HepG2 (cell line): Measurements from ENCODE around the gene MGAT1. TPM values are rescaled to one million over a fixed set of nuclear protein-coding genes. Genes with fewer than 3 reads are reported as not detected.

ENCODE experiments used
- ARHGAP35 ChIP-seq: sonication (generic); formaldehyde crosslinking; IDR thresholded peaks from 2 replicates; pipeline ENCODE4 v1.9.0; 2022; ENCODE audit warnings: mild to moderate bottlenecking, inconsistent platforms, moderate library complexity, missing genetic modification reagents, borderline replicate concordance
- ARNT2 ChIP-seq: sonication (generic); formaldehyde crosslinking; IDR thresholded peaks from 2 replicates; pipeline ENCODE4 v1.8.0; 2022; ENCODE audit warnings: mild to moderate bottlenecking, low read depth, missing genetic modification reagents, moderate library complexity
- BHLHE40 ChIP-seq: IDR thresholded peaks from 2 replicates; pipeline ENCODE4 v1.6.1; 2011; ENCODE audit warnings: low read length, improper control_type of control experiment
- CBFB ChIP-seq: sonication (generic); formaldehyde crosslinking; IDR thresholded peaks from 2 replicates; pipeline ENCODE4 v1.4.0; 2020; ENCODE audit warnings: missing genetic modification reagents
- CERS6 ChIP-seq: sonication (generic); formaldehyde crosslinking; IDR thresholded peaks from 2 replicates; pipeline ENCODE4 v1.5.0; 2020; ENCODE audit warnings: missing genetic modification reagents
- GTF2F1 ChIP-seq: fragments of 150-350 bp; IDR thresholded peaks from 2 replicates; pipeline ENCODE4 v1.6.1; 2014; ENCODE audit warnings: low read length
- JDP2 ChIP-seq: sonication (generic); formaldehyde crosslinking; IDR thresholded peaks from 2 replicates; pipeline ENCODE4 v1.8.1; 2022; ENCODE audit warnings: missing genetic modification reagents, borderline replicate concordance
- KLF11 ChIP-seq: IDR thresholded peaks from 2 replicates; pipeline ENCODE4 v1.6.1; 2016; ENCODE audit warnings: missing compliant biosample characterization
- KLF16 ChIP-seq, 2 experiments: sonication (generic) in 1 of 2; formaldehyde crosslinking in 1 of 2; IDR thresholded peaks; 2 replicates each; pipeline versions ENCODE4 v1.6.1 to v1.8.0; 2016 to 2023; ENCODE audit warnings: missing genetic modification reagents in 2 of 2, missing compliant biosample characterization in 1 of 2
- MLX ChIP-seq: IDR thresholded peaks from 2 replicates; pipeline ENCODE4 v1.6.1; 2016
- MXI1 ChIP-seq: IDR thresholded peaks from 3 replicates; pipeline ENCODE4 v1.6.1; 2012; ENCODE audit warnings: low read depth, low read length, inconsistent platforms, borderline replicate concordance
- MYC ChIP-seq: sonication (generic); formaldehyde crosslinking; IDR thresholded peaks from 2 replicates; pipeline ENCODE4 v1.9.0; 2021; ENCODE audit warnings: missing genetic modification reagents, borderline replicate concordance
- NRL ChIP-seq: sonication (generic); formaldehyde crosslinking; IDR thresholded peaks from 2 replicates; pipeline ENCODE4 v1.5.0; 2020; ENCODE audit warnings: missing genetic modification reagents, mild to moderate bottlenecking, moderate library complexity, borderline replicate concordance
- PAX8 ChIP-seq: sonication (generic); formaldehyde crosslinking; IDR thresholded peaks from 2 replicates; pipeline ENCODE4 v1.8.0; 2022; ENCODE audit warnings: mild to moderate bottlenecking, missing genetic modification reagents, borderline replicate concordance
- RXRA ChIP-seq: sonication (generic); formaldehyde crosslinking; IDR thresholded peaks from 2 replicates; pipeline ENCODE4 v1.5.1; 2020; ENCODE audit warnings: missing genetic modification reagents
- SNAPC2 ChIP-seq: sonication (generic); formaldehyde crosslinking; IDR thresholded peaks from 2 replicates; pipeline ENCODE4 v1.8.1; 2022; ENCODE audit warnings: mild to moderate bottlenecking, missing genetic modification reagents
- SRSF4 ChIP-seq: fragments of 200-400 bp; formaldehyde crosslinking; IDR thresholded peaks from one replicate; pipeline ENCODE4 v1.6.1; 2018; ENCODE audit warnings: mild to moderate bottlenecking, low read depth, low read length, moderate library complexity; ENCODE audit not compliant: poor library complexity, severe bottlenecking
- STAT5B ChIP-seq: sonication (generic); formaldehyde crosslinking; IDR thresholded peaks from 2 replicates; pipeline ENCODE4 v1.4.0; 2020; ENCODE audit warnings: missing genetic modification reagents
- SUZ12 ChIP-seq: fragments of 150-350 bp; IDR thresholded peaks from 2 replicates; pipeline ENCODE4 v1.6.1; 2014; ENCODE audit warnings: low read depth, low read length
- TBP ChIP-seq: sonication (generic); formaldehyde crosslinking; IDR thresholded peaks from 2 replicates; pipeline ENCODE4 v1.5.0; 2020; ENCODE audit warnings: missing genetic modification reagents
- THAP9 ChIP-seq: sonication (generic); formaldehyde crosslinking; IDR thresholded peaks from 2 replicates; pipeline ENCODE4; 2020; ENCODE audit warnings: missing genetic modification reagents, mild to moderate bottlenecking, borderline replicate concordance
- ZFP36L2 ChIP-seq: sonication (generic); formaldehyde crosslinking; IDR thresholded peaks from 2 replicates; pipeline ENCODE4 v1.4.0; 2020; ENCODE audit warnings: missing genetic modification reagents
- ZNF331 ChIP-seq: sonication (generic); formaldehyde crosslinking; IDR thresholded peaks from 2 replicates; pipeline ENCODE4 v1.4.0; 2020; ENCODE audit warnings: missing genetic modification reagents
- ZNF430 ChIP-seq: sonication (generic); formaldehyde crosslinking; IDR thresholded peaks from 2 replicates; pipeline ENCODE4 v1.9.0; 2021; ENCODE audit warnings: mild to moderate bottlenecking, missing genetic modification reagents
- polyA plus RNA-seq, 8 experiments: library from polyadenylated mRNA; depleted of rRNA in 3 of 8; stranded (reverse) in 7 of 8; unstranded in 1 of 8; fragments of >200 nt; fragmentation: Illumina TruSeq in 4 of 8; extraction: Trizol in 4 of 8; gene quantifications; 2 replicates each; pipeline versions ENCODE4 v1.2.1 to v1.2.3, GENCODE V29; 2011 to 2016; ENCODE audit warnings: low read depth in 4 of 8, missing spikeins in 1 of 8, mixed read lengths in 1 of 8; ENCODE audit not compliant: insufficient read depth in 1 of 8
- total RNA-seq, 5 experiments: library from RNA; depleted of rRNA; stranded (reverse); fragments of >200 nt; fragmentation: Illumina TruSeq; extraction: Trizol; gene quantifications; 2 replicates each; pipeline ENCODE4 v1.2.3, GENCODE V29; 2016; ENCODE audit warnings: low read depth in 1 of 5
- TF ChIP-seq, protein P1 (sequence below): IDR thresholded peaks from 2 replicates; pipeline ENCODE4 v1.6.1; 2012; ENCODE audit warnings: low read depth, low read length, improper control_type of control experiment

Gene MGAT1
- total and polyA plus RNA-seq, 2 of the 13 experiments (the other 11 are each of a cell fraction or from before 2014, with no cell fraction given), result 50.1 to 55.3 TPM

DNA sequence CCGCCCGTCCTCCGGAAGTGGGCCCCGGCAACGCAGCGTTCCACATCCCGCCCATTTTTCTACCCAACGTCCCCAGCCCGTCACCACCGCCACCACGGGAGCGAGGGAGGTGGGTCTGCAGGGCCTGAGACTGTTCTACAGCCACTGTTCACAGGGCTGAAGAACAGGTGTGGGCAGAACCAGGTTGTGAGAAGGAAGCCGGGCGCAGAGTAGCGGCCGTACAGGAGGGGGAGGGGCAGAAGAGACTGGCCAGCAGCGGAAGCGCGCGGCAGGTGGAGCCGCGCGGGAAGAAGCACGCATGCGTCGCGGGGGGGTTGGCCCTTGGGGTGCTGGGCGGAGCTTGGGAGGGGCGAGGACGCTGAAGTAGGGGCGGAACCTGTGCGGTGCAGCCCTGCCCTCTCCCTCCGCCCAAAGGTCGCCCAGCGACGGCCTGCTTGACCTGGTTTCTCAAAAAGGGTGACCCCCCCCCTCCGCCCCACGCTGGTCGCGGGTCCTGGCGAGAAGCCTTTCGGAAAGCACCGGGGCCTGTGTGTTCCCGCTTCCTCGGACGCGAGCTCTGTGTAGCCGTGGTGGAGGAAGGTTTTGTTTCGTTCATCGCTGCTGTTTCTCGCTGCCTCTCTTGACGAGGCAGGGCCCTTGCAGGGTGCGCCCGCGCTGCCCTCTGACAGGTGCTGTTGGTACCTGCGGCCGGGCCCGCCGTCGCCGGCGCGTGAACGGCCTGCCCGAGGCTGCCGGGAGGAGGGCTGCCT is 7.8 kb upstream of the MGAT1 start (continued):
- no peak; the same call in 1 of the 2 replicates for TF ChIP-seq ZFP36L2 (CRISPR knock-in tag)
- peak; percentile 58; the same call in 1 of the 3 replicates for TF ChIP-seq MXI1
- TF ChIP-seq STAT5B (CRISPR knock-in tag), result no peak
- peak; percentile 75 for TF ChIP-seq PAX8 (CRISPR knock-in tag)
- peak; percentile 73; the same call in 1 of the 2 replicates for TF ChIP-seq KLF11 (CRISPR knock-in tag)
- TF ChIP-seq, protein P1, sequence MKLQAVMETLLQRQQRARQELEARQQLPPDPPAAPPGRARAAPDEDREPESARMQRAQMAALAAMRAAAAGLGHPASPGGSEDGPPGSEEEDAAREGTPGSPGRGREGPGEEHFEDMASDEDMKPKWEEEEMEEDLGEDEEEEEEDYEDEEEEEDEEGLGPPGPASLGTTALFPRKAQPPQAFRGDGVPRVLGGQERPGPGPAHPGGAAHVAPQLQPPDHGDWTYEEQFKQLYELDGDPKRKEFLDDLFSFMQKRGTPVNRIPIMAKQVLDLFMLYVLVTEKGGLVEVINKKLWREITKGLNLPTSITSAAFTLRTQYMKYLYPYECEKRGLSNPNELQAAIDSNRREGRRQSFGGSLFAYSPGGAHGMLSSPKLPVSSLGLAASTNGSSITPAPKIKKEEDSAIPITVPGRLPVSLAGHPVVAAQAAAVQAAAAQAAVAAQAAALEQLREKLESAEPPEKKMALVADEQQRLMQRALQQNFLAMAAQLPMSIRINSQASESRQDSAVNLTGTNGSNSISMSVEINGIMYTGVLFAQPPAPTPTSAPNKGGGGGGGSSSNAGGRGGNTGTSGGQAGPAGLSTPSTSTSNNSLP, result no peak; the same call in 1 of the 2 replicates
- TF ChIP-seq ARNT2 (CRISPR knock-in tag), result peak; percentile 49; the same call in 1 of the 2 replicates
- no peak; the same call in 1 of the 2 replicates for TF ChIP-seq ZNF331 (CRISPR knock-in tag)
- TF ChIP-seq SRSF4, result no peak
- no peak; the same call in 1 of the 2 replicates for TF ChIP-seq ZNF430 (CRISPR knock-in tag)
- no peak; the same call in 1 of the 2 replicates for TF ChIP-seq ARHGAP35 (CRISPR knock-in tag)
- TF ChIP-seq CERS6 (CRISPR knock-in tag), result no peak
- TF ChIP-seq SUZ12, result no peak
- TF ChIP-seq MLX (CRISPR knock-in tag), result no peak
- no peak for TF ChIP-seq GTF2F1
- TF ChIP-seq BHLHE40, result no peak
- peak; percentile 87 for TF ChIP-seq THAP9 (CRISPR knock-in tag)
- no peak for TF ChIP-seq SNAPC2 (CRISPR knock-in tag)
- no peak for TF ChIP-seq JDP2 (CRISPR knock-in tag)
- peak in 1 of 2 experiments; percentile 76; a peak in 1 of 4 replicates for TF ChIP-seq KLF16 (CRISPR knock-in tag; IDR thresholded peaks at IDR 0.05)
- TF ChIP-seq MYC (CRISPR knock-in tag), result peak; percentile 93
- 0 out of 2 replicates have a peak, but pooled peaks have one; percentile 60 for TF ChIP-seq TBP (CRISPR knock-in tag)
- no peak; the same call in 1 of the 2 replicates for TF ChIP-seq CBFB (CRISPR knock-in tag)
- peak; percentile 92; the same call in 1 of the 2 replicates for TF ChIP-seq NRL (CRISPR knock-in tag)
- TF ChIP-seq RXRA (CRISPR knock-in tag), result peak; percentile 36
